Measurements from ENCODE around the gene CDH20.

CDH20 gene

GRCh38 chr18:61334491-61334850 lies 1.2 kb downstream of the CDH20 start:
- TF ChIP-seq REST (IDR thresholded peaks at IDR 0.05; ENCODE audit: insufficient read depth in 1 of 2, low read depth in 2 of 2, low read length in 2 of 2) (no peak), TAF1 (IDR thresholded peaks at IDR 0.05; ENCODE audit: borderline replicate concordance, insufficient read depth, low read length) (no peak), SIN3A (IDR thresholded peaks at IDR 0.05; ENCODE audit: borderline replicate concordance, insufficient read depth, low read length) (no peak)

- TF ChIP-seq REST (IDR thresholded peaks at IDR 0.05; ENCODE audit: insufficient read depth in 1 of 2, low read depth in 2 of 2, low read length in 2 of 2) (no peak), SIN3A (IDR thresholded peaks at IDR 0.05; ENCODE audit: borderline replicate concordance, insufficient read depth, low read length) (no peak), TAF1 (IDR thresholded peaks at IDR 0.05; ENCODE audit: borderline replicate concordance, insufficient read depth, low read length) (no peak), POLR2AphosphoS5 (IDR thresholded peaks at IDR 0.05; ENCODE audit: low read depth, low read length) (no peak), FOXP2 (optimal IDR thresholded peaks at IDR 0.05; ENCODE audit: borderline replicate concordance, extremely low read depth, extremely low read length, insufficient read depth) (no peak)
Observed at GRCh38 chr18:61334951-61335683, 1.9 kb downstream of the CDH20 start.

GRCh38 chr18:61335684-61336555 lies 2.7 kb downstream of the CDH20 start:
- TF ChIP-seq REST (IDR thresholded peaks at IDR 0.05; ENCODE audit: insufficient read depth in 1 of 2, low read depth in 2 of 2, low read length in 2 of 2): no peak
- no peak for TF ChIP-seq TAF1 (IDR thresholded peaks at IDR 0.05; ENCODE audit: borderline replicate concordance, insufficient read depth, low read length)
- TF ChIP-seq POLR2AphosphoS5 (IDR thresholded peaks at IDR 0.05; ENCODE audit: low read depth, low read length): no peak

GRCh38 chr18:61336766-61337165 lies 3.5 kb downstream of the CDH20 start:
- TF ChIP-seq REST (IDR thresholded peaks at IDR 0.05; ENCODE audit: insufficient read depth in 1 of 2, low read depth in 2 of 2, low read length in 2 of 2): no peak
- no peak for TF ChIP-seq POLR2AphosphoS5 (IDR thresholded peaks at IDR 0.05; ENCODE audit: low read depth, low read length)
- TF ChIP-seq FOXP2 (optimal IDR thresholded peaks at IDR 0.05; ENCODE audit: borderline replicate concordance, extremely low read depth, extremely low read length, insufficient read depth): no peak
- TF ChIP-seq TAF1 (IDR thresholded peaks at IDR 0.05; ENCODE audit: borderline replicate concordance, insufficient read depth, low read length): no peak
- no peak for TF ChIP-seq SIN3A (IDR thresholded peaks at IDR 0.05; ENCODE audit: borderline replicate concordance, insufficient read depth, low read length)

Measured in PFSK-1 (cell line).